Measurements from ENCODE around the gene ZNF12. TPM values are rescaled to one million over a fixed set of nuclear protein-coding genes. Genes with fewer than 3 reads are reported as not detected.

ZNF12 gene
- polyA plus RNA-seq, 1 donor from 2014 or later: 27.9 TPM

- Histone ChIP-seq H3K9ac (ENCODE audit: low read length) (no peak overlapping the region), H3K27ac (ENCODE audit: low read length) (no peak overlapping the region), H3F3A (ENCODE audit: insufficient read depth, low read length, poor library complexity, severe bottlenecking) (no peaks in the 10 kb centered on the region), H3K36me3 (ENCODE audit: insufficient read depth, low read length) (peaks cover 51% of the 10 kb centered on the region), H3K27me3 (ENCODE audit: insufficient read depth, low read depth, low read length) (no peaks in the 10 kb centered on the region), H2AFZ (ENCODE audit: low read depth, low read length) (no peak overlapping the region), H3K4me3 (ENCODE audit: low read length) (no peak overlapping the region), H3K9me2 (ENCODE audit: insufficient read depth, low read length) (no peaks in the 10 kb centered on the region), H4K20me1 (ENCODE audit: insufficient read depth) (no peaks in the 10 kb centered on the region), H3K79me2 (replicated peaks; ENCODE audit: insufficient read depth, low read length) (peaks cover 42% of the 10 kb centered on the region), H3K9me3 (ENCODE audit: low read length) (peaks cover 8% of the 10 kb centered on the region), H3K4me2 (ENCODE audit: low read length) (no peak overlapping the region)
- TF ChIP-seq REST (IDR thresholded peaks at IDR 0.05; ENCODE audit: borderline replicate concordance): no peak
- no peak for TF ChIP-seq TAF1 (IDR thresholded peaks at IDR 0.05; ENCODE audit: low read depth)
- TF ChIP-seq RAD21 (conservative IDR thresholded peaks at IDR 0.05): no peak
- TF ChIP-seq MXI1 (conservative IDR thresholded peaks at IDR 0.05; ENCODE audit: poor library complexity, severe bottlenecking): no peak
- TF ChIP-seq SMC3 (conservative IDR thresholded peaks at IDR 0.05; ENCODE audit: poor library complexity): no peak
- TF ChIP-seq EP300 (conservative IDR thresholded peaks at IDR 0.05; ENCODE audit: poor library complexity, severe bottlenecking): no peak
- no peak for TF ChIP-seq EZH2 (IDR thresholded peaks at IDR 0.05; ENCODE audit: borderline replicate concordance, insufficient read depth, low read length, poor library complexity, severe bottlenecking)
Observed at GRCh38 chr7:6700793-6701192, 6.0 kb downstream of the ZNF12 start.

GRCh38 chr7:6691609-6692106 is 15.1 kb downstream of the ZNF12 start:
- Histone ChIP-seq H3K27ac (ENCODE audit: low read length) (no peak overlapping the region), H3K9me3 (ENCODE audit: low read length) (peaks cover 48% of the 10 kb centered on the region), H3K9ac (ENCODE audit: low read length) (no peak overlapping the region), H3K4me2 (ENCODE audit: low read length) (no peak overlapping the region), H3K36me3 (ENCODE audit: insufficient read depth, low read length) (peaks cover 81% of the 10 kb centered on the region), H3K4me3 (ENCODE audit: low read length) (no peak overlapping the region), H3K79me2 (replicated peaks; ENCODE audit: insufficient read depth, low read length) (no peaks in the 10 kb centered on the region), H2AFZ (ENCODE audit: low read depth, low read length) (no peak overlapping the region), H3F3A (ENCODE audit: insufficient read depth, low read length, poor library complexity, severe bottlenecking) (no peaks in the 10 kb centered on the region), H4K20me1 (ENCODE audit: insufficient read depth) (no peaks in the 10 kb centered on the region), H3K27me3 (ENCODE audit: insufficient read depth, low read depth, low read length) (no peaks in the 10 kb centered on the region), H3K9me2 (ENCODE audit: insufficient read depth, low read length) (no peaks in the 10 kb centered on the region)
- TF ChIP-seq REST (IDR thresholded peaks at IDR 0.05; ENCODE audit: borderline replicate concordance) (no peak), POLR2AphosphoS5 (IDR thresholded peaks at IDR 0.05) (no peak), EZH2 (IDR thresholded peaks at IDR 0.05; ENCODE audit: borderline replicate concordance, insufficient read depth, low read length, poor library complexity, severe bottlenecking) (no peak), TAF1 (IDR thresholded peaks at IDR 0.05; ENCODE audit: low read depth) (no peak), MXI1 (conservative IDR thresholded peaks at IDR 0.05; ENCODE audit: poor library complexity, severe bottlenecking) (no peak), SMC3 (conservative IDR thresholded peaks at IDR 0.05; ENCODE audit: poor library complexity) (no peak), CTCF (IDR thresholded peaks at IDR 0.05; ENCODE audit: poor library complexity, severe bottlenecking) (no peak), EP300 (conservative IDR thresholded peaks at IDR 0.05; ENCODE audit: poor library complexity, severe bottlenecking) (no peak)
